Pancreas (tissue), 10 donors: Measurements from ENCODE around the gene CD44. TPM values are rescaled to one million over a fixed set of nuclear protein-coding genes. Genes with fewer than 3 reads are reported as not detected.

ENCODE experiments used
- ATAC-seq, 4 donors: fragments of 200-7000 bp; cut with Tn5 transposase; one replicate each; pipeline versions ENCODE4 v1.8.0 to v1.9.1; 2020; ENCODE audit warnings: mild to moderate bottlenecking in 4 of 4, moderate library complexity in 4 of 4
- DNase-seq, 6 donors: peaks; one replicate each; pipeline ENCODE4 v3.0.0-alpha.2; 2020
- FAIRE-seq: peaks from 2 replicates; lab custom pipeline; 2012; peaks lifted over from hg19 to GRCh38; lab: Jason Lieb, UNC
- H3K27ac ChIP-seq, 4 donors: fragments of 200-600 bp; sonication (generic); 1 replicate in 3 of 4; 2 replicates in 1 of 4; pipeline versions ENCODE4 v1.5.0 to v1.8.0; 2020
- H3K27me3 ChIP-seq, 4 donors: fragments of 200-600 bp; one replicate each; pipeline ENCODE4 v1.8.0; 2021
- H3K36me3 ChIP-seq, 3 donors: fragments of 200-600 bp; sonication (generic) in 1 of 3; one replicate each; pipeline versions ENCODE4 v1.5.0 to v1.8.0; 2020 to 2021
- H3K4me1 ChIP-seq, 3 donors: fragments of 200-600 bp; one replicate each; pipeline ENCODE4 v1.8.0; 2021
- H3K4me3 ChIP-seq, 4 donors: fragments of 200-600 bp; sonication (generic) in 2 of 4; one replicate each; pipeline versions ENCODE4 v1.5.0 to v1.8.0; 2020 to 2021
- H3K9me3 ChIP-seq, 4 donors: fragments of 200-600 bp; one replicate each; pipeline ENCODE4 v1.8.0; 2021
- CTCF ChIP-seq, 4 donors: fragments of 200-600 bp; sonication (generic) in 3 of 4; IDR thresholded peaks; one replicate each; pipeline versions ENCODE4 v1.5.0 to v1.8.0; 2021; ENCODE audit warnings: antibody characterized with exemption in 4 of 4
- WGBS, 2 donors: extraction: QIAGEN DNeasy Blood & Tissue Kit; methylation state at CpG; one replicate each; pipeline ENCODE4 v1.1.7; 2013; 5-methylcytosine and 5-hydroxymethylcytosine counted together
- intact Hi-C, 3 donors: fragments of 100-400 bp; cut with DNase I; formaldehyde crosslinking; loops; one replicate each; pipeline versions ENCODE4 v1.11.1 to v1.14.2; 2022
- polyA plus RNA-seq, 2 donors: library from polyadenylated mRNA; stranded (reverse); fragments of 200-250 nt; gene quantifications; one replicate each; pipeline ENCODE4 v1.2.3, GENCODE V29; 2013
- total RNA-seq, 6 donors: library from RNA; stranded (reverse); fragmentation: NEBNext Ultra II Directional in 4 of 6; extraction: Animal tissue kit (Norgen Biotek cat#: 25700) in 4 of 6; gene quantifications; one replicate each; pipeline versions ENCODE4 v1.2.1 to v1.2.4, GENCODE V29; 2021 to 2023
- donor health status: healthy with polysubstance abuse.
- donor health status: DM: no; HTN: no; CAD: no; lungs with moderate emphysema.
- donor health status: DM: no; HTN: no; CAD: no.
- donor health status: control.
- donor health status: control.
- donor health status: Bipolar disorder and iron deficiency.
- donor health status: DM: yes; HTN: yes; CAD: no.
- donor health status: DM: no; HTN: no; CAD: no.
- donor health status: DM: no; HTN: no; CAD: no.
- donor health status: DM: yes; HTN: yes; CAD: no.

The CD44 gene
- total and polyA plus RNA-seq, 8 donors, result 133 to 677 (median 375) TPM

GRCh38 chr11:35169754-35170153 is 30.8 kb downstream of the CD44 start:
- no peak for TF ChIP-seq CTCF (IDR thresholded peaks at IDR 0.05)
- DNase-seq, result no peak
- Histone ChIP-seq H3K9me3 (no peaks in the 10 kb centered on the region), H3K27me3 (no peaks in the 10 kb centered on the region), H3K4me1 (peaks cover 41 to 60% (median 44%) of the 10 kb centered on the region in 3 donors), H3K36me3 (no peaks in the 10 kb centered on the region), H3K27ac (no peak overlapping the region), H3K4me3 (no peak overlapping the region)
- no peak for ATAC-seq
- intact Hi-C loops, result no loop called here
- WGBS, 2 donors, result 90 to 92% methylated on average over 1 of the region's 1 CpG
- no peak for FAIRE-seq

- H3K36me3 ChIP-seq, result no peaks in the 10 kb centered on the region
- 61 to 73% methylated on average over 3 of the region's 3 CpGs for WGBS, 2 donors
- FAIRE-seq, result no peak
- intact Hi-C loops, result no loop called here
- TF ChIP-seq CTCF (IDR thresholded peaks at IDR 0.05), result no peak
- no peak for ATAC-seq
- no peak for DNase-seq
- H3K9me3 ChIP-seq, result no peaks in the 10 kb centered on the region
- peaks cover 38 to 60% (median 45%) of the 10 kb centered on the region in 3 donors for H3K4me1 ChIP-seq
- H3K27ac ChIP-seq, result peak overlapping the region in 1 of 4 donors; percentile 7
- H3K27me3 ChIP-seq, result no peaks in the 10 kb centered on the region
- no peak overlapping the region for H3K4me3 ChIP-seq
Observed at GRCh38 chr11:35170503-35170902, 31.5 kb downstream of the CD44 start.

DNA sequence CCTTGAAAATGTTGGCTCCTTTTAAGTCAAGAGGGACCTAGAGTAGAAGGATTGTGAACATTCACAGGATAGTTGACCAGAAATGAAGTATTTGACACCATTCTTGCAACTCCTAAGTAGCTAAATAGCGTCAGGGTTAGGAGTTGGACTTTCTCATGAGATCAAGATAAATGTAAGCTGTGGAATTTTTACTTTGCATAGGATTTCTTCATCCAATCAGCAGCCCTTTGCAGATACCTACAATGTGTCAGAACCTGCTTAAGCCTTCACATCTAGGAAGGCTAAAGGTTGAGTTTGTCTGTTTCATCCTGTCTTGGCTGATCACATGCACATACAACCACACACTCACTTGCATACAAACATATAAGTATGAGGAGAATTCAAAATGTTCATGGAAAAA is 32.3 kb downstream of the CD44 start:
- H3K36me3 ChIP-seq, result no peaks in the 10 kb centered on the region
- ATAC-seq, result no peak
- H3K27me3 ChIP-seq, result no peaks in the 10 kb centered on the region
- intact Hi-C loops, result no loop called here
- DNase-seq, result no peak
- no peak overlapping the region for H3K27ac ChIP-seq
- H3K4me3 ChIP-seq, result no peak overlapping the region
- no peaks in the 10 kb centered on the region for H3K9me3 ChIP-seq
- 84 to 87% methylated on average over 1 of the region's 1 CpG for WGBS, 2 donors
- peaks cover 38 to 60% (median 38%) of the 10 kb centered on the region in 3 donors for H3K4me1 ChIP-seq
- no peak for TF ChIP-seq CTCF (IDR thresholded peaks at IDR 0.05)
- no peak for FAIRE-seq

- no peaks in the 10 kb centered on the region for H3K9me3 ChIP-seq
- WGBS, 2 donors, result 5 to 6% methylated on average over 2 of the region's 2 CpGs
- no peak overlapping the region for H3K4me3 ChIP-seq
- no peaks in the 10 kb centered on the region for H3K27me3 ChIP-seq
- ATAC-seq, result peak; percentile 75 to 89 (median 84)
- FAIRE-seq, result no peak
- TF ChIP-seq CTCF (IDR thresholded peaks at IDR 0.05), result no peak
- H3K27ac ChIP-seq, result peak overlapping the region; percentile 9 to 24 (median 17)
- intact Hi-C loops, result no loop called here
- DNase-seq, result peak in 4 of 6 donors; percentile 29 to 67 (median 52)
- H3K4me1 ChIP-seq, result peaks cover 25 to 48% (median 26%) of the 10 kb centered on the region in 3 donors
- H3K36me3 ChIP-seq, result peaks cover 5 to 17% (median 5%) of the 10 kb centered on the region in 3 donors
Observed at GRCh38 chr11:35173011-35173511, 34.1 kb downstream of the CD44 start.
